ENCODE results near the gene MAML3.

DNA sequence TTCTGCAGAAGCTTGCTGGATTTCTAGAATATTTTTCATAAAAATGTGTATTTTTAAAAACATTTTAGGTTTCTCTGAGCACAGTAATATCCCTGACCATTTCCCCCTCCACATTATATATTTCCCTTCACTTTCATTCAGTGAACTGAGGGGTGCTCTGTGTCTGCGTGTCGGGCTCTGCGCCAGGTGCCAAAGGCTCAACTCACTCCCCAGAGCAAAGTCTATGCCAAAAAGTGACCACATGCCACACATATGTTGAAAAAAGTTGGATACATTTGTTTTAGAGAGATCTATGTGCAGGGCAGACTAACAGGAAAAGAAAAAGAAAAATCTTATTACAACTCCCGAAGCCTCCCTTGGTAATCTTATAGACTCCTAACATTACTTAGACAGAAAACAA, 254.6 kb downstream of the MAML3 start:
- no peak for TF ChIP-seq CTCF (IDR thresholded peaks at IDR 0.05)
- no peak for TF ChIP-seq POLR2A (IDR thresholded peaks at IDR 0.05)
